ENCODE measurements around the gene PCNA. TPM values are rescaled to one million over a fixed set of nuclear protein-coding genes. Genes with fewer than 3 reads are reported as not detected.

Gene PCNA
- 100 to 1,000 TPM; 132 to 209 (median 169) TPM for polyA plus RNA-seq (ENCODE audit: insufficient read length in 4 of 4)

- peak in 3 of 4 donors; percentile 86 to 91 (median 88) for DNase-seq (ENCODE audit: low read depth in 4 of 4, low spot score in 3 of 4)
Observed at GRCh38 chr20:5119435-5120184, at the start of gene PCNA. TSS of gene PCNA (minus strand) at chr20:5119958. CDS start at chr20:5119798, 160 bp downstream.

- DNase-seq (ENCODE audit: low read depth in 4 of 4, low spot score in 3 of 4): no peak
Observed at GRCh38 chr20:5168651-5169396, 49.1 kb upstream of the PCNA start.

GRCh38 chr20:5164645-5165625 lies 45.2 kb upstream of the PCNA start:
- DNase-seq (ENCODE audit: low read depth in 4 of 4, low spot score in 3 of 4): no peak

GRCh38 chr20:5161536-5162164 lies 41.9 kb upstream of the PCNA start:
- DNase-seq (ENCODE audit: low read depth in 4 of 4, low spot score in 3 of 4): no peak

- no peak for DNase-seq (ENCODE audit: low read depth in 4 of 4, low spot score in 3 of 4)
Observed at GRCh38 chr20:5160882-5161281, 41.1 kb upstream of the PCNA start.

GRCh38 chr20:5159928-5160327 lies 40.2 kb upstream of the PCNA start:
- DNase-seq (ENCODE audit: low read depth in 4 of 4, low spot score in 3 of 4): no peak

- DNase-seq (ENCODE audit: low read depth in 4 of 4, low spot score in 3 of 4): no peak
Observed at GRCh38 chr20:5156675-5157448, 37.1 kb upstream of the PCNA start.

GRCh38 chr20:5155404-5155803 lies 35.6 kb upstream of the PCNA start:
- no peak for DNase-seq (ENCODE audit: low read depth in 4 of 4, low spot score in 3 of 4)

- no peak for DNase-seq (ENCODE audit: low read depth in 4 of 4, low spot score in 3 of 4)
Observed at GRCh38 chr20:5154543-5154925, 34.8 kb upstream of the PCNA start.

GRCh38 chr20:5153612-5154542 lies 34.1 kb upstream of the PCNA start:
- no peak for DNase-seq (ENCODE audit: low read depth in 4 of 4, low spot score in 3 of 4)

- DNase-seq (ENCODE audit: low read depth in 4 of 4, low spot score in 3 of 4): no peak
Observed at GRCh38 chr20:5153152-5153467, 33.4 kb upstream of the PCNA start.

GRCh38 chr20:5150226-5151076 lies 30.7 kb upstream of the PCNA start:
- no peak for DNase-seq (ENCODE audit: low read depth in 4 of 4, low spot score in 3 of 4)

- no peak for DNase-seq (ENCODE audit: low read depth in 4 of 4, low spot score in 3 of 4)
Observed at GRCh38 chr20:5149892-5150225, 30.1 kb upstream of the PCNA start.

- no peak for DNase-seq (ENCODE audit: low read depth in 4 of 4, low spot score in 3 of 4)
Observed at GRCh38 chr20:5148581-5148980, 28.8 kb upstream of the PCNA start.

- DNase-seq (ENCODE audit: low read depth in 4 of 4, low spot score in 3 of 4): no peak
Observed at GRCh38 chr20:5146871-5147592, 27.3 kb upstream of the PCNA start.

- DNase-seq (ENCODE audit: low read depth in 4 of 4, low spot score in 3 of 4): no peak
Observed at GRCh38 chr20:5146099-5146668, 26.4 kb upstream of the PCNA start.

Measured in left renal pelvis (tissue), 4 donors.